ENCODE data around the gene MFAP4.

- TF ChIP-seq CTCF (conservative IDR thresholded peaks at IDR 0.05) (no peak), EZH2 (IDR thresholded peaks at IDR 0.05; ENCODE audit: low read depth) (no peak)
These were observed 24.6 kb upstream of the MFAP4 start for GRCh38 chr17:19411631-19412030.

Measured in PC-9 (cell line).